Activated T-cell treated with anti-CD3 and anti-CD28 coated beads, Interleukin-2, amount 50 U/mL, for 48 hours (primary cell): ENCODE data around the gene SPSB1.

ENCODE experiments used
- DNase-seq, 2 experiments: peaks; one replicate each; pipeline ENCODE4 v3.0.0-alpha.2; 2020

The SPSB1 gene

GRCh38 chr1:9302745-9303524, 10.2 kb downstream of the SPSB1 start:
- no peak for DNase-seq

- DNase-seq = no peak
These were observed 11.2 kb downstream of the SPSB1 start for GRCh38 chr1:9303916-9304315.

- DNase-seq = no peak
These were observed 12.5 kb downstream of the SPSB1 start for GRCh38 chr1:9305216-9305615.

DNA sequence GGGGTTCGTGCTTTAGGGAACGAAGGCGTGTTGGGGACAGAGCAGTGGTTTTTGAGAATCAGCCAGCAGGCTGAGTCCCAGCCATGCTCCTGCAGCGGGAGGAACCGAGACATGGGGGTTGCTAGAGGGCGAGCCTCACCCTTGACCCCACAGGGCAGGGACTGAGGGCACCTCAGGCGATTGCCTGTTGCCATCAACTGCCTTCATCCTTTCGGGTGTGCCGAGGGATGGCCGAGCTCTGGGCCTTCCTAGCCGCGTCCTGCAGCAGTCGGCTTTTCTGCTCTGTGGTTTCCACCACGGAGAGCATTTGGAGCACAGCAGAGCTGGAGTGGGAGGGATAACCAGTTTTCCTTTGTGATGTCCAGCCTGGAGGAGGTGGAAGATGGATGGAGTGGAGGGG, 13.3 kb downstream of the SPSB1 start:
- DNase-seq = no peak

GRCh38 chr1:9307303-9307702, 14.6 kb downstream of the SPSB1 start:
- DNase-seq = no peak

DNA sequence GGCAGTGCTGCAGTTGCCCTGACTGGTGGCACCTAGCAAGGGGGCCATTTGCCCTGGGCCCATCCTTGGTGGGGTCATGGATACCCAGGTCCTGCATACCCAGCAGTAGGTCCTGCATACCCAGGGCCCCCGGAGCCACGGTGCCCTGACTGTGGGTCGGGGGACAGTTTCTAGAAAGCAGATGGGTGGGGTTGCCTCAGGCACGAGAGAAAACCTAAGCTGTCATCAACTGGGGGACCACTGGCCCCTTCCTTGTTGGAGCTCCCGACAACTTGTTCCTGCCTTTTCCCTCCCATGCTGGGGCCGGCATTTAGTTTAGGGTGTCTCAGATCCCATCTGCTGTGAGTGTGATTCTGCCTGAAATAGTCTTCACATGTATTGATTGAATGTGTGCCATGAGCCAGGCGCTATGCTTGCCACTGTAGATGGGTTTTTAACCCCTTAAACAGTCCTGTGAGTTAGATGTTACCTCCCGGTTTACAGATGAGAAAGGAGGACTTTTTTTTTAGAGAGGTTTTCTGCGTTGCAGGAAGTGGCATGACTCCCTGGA, 15.6 kb downstream of the SPSB1 start:
- no peak for DNase-seq

- DNase-seq = no peak
These were observed 16.4 kb downstream of the SPSB1 start for GRCh38 chr1:9309080-9309479.

- no peak for DNase-seq
These were observed 17.3 kb downstream of the SPSB1 start for GRCh38 chr1:9309991-9310390.

DNA sequence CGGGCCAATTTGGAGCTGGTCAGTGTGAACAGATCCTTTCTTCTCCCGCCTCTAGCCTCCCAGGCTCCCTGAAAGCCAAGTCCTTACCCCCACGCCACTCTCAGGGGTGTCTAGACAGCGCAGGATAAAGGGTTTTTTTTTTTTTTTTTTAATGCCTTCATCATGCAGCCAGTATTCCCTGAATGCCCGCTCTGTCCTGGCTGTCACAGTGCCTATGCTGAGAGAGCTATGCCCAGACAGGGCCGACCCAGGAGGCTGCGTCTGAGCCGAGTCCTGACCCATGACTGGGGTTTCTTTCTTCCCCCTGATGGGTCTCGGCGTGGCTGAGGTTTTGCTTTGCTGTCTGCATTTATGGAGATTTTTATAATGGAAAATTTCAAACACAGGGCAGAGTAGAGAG, 18.3 kb downstream of the SPSB1 start:
- no peak for DNase-seq

DNA sequence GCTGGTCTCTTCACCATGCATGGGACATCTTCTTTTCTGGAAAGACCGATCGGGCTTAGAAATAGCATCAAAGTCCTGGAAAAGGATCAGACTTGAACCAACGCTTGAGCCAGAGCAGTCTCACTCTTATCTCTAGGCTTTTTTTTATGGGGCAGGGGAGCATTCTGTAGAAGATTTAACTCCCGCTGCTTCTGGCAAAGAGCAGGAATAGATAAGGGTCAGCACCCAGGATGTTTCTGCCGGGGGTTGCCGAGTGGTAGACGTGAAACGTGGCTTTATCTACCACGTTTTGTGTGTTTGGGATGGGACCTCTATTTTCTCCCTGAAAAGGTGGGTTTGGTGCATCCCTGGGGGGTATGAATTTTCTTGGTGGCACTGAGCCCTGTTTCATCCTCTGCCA, 18.8 kb downstream of the SPSB1 start:
- no peak for DNase-seq

DNA sequence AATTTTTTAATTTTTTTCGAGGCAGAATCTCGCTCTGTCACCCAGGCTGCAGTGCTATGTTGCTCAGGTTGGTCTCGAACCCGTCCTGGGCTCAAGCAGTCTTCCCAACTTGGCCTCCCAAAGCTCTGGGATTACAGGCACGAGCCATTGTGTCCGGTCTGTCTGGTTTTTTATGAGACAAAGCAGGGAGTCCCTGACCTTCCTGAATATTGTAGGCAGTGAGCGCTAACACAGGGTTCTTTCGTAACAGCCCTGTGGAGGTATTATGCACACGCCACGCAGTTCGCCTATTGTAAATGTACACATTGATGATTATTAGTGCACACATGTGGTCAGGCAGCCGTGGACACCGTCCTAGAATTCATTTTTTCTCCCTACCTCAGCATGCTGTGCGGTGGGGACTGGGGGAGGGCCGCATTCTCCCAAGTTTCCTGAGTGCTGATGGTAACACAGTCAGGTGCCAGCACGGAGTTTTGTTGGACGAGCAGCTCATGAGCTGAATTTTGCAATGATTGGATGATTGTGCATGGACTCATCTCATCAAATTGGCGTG, 19.6 kb downstream of the SPSB1 start:
- DNase-seq = no peak

GRCh38 chr1:9313576-9313975, 20.9 kb downstream of the SPSB1 start:
- DNase-seq = no peak

GRCh38 chr1:9314111-9314510, 21.4 kb downstream of the SPSB1 start:
- no peak for DNase-seq

DNA sequence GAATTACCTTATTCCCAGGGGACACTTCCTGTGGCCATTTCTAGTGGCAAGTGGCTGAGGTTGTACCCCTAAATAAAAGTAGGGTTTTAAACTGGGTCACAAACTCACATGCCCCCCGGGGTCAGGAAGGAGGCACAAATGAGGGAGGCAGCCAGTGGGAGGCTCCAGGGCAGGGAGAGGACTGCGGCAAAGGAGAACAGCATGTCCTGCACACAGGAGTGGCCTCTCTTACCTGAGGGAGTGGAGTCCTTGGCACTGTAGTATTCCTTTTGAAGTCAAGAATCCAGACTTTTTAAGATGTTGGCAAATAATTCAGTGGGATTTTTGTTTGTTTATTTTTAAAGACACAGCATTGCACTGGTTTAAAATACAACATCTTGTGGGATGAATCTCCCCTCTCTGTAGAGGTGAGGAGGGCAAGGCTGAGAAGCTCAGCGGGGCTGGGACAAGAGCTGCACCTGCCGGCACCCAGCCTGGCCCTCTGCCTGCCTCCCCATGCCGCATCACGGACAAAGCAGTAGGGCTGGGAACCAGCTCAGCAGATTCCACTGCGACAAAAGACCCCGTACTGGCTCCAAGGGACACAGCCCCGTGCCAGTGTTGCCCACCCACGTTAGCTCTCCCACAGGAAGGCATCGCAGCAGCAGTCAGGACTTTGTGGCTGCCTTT, 22.2 kb downstream of the SPSB1 start:
- no peak for DNase-seq

GRCh38 chr1:9315411-9316079, 22.9 kb downstream of the SPSB1 start:
- DNase-seq = peak; percentile 85 to 87

- peak; percentile 75 to 76 for DNase-seq
These were observed 23.4 kb downstream of the SPSB1 start for GRCh38 chr1:9316080-9316444.

GRCh38 chr1:9316512-9316911, 23.8 kb downstream of the SPSB1 start:
- DNase-seq = no peak

- DNase-seq = no peak
These were observed 24.4 kb downstream of the SPSB1 start for GRCh38 chr1:9317072-9317471.

GRCh38 chr1:9317591-9318417, 25.1 kb downstream of the SPSB1 start:
- DNase-seq = peak in 1 of 2 experiments; percentile 36

DNA sequence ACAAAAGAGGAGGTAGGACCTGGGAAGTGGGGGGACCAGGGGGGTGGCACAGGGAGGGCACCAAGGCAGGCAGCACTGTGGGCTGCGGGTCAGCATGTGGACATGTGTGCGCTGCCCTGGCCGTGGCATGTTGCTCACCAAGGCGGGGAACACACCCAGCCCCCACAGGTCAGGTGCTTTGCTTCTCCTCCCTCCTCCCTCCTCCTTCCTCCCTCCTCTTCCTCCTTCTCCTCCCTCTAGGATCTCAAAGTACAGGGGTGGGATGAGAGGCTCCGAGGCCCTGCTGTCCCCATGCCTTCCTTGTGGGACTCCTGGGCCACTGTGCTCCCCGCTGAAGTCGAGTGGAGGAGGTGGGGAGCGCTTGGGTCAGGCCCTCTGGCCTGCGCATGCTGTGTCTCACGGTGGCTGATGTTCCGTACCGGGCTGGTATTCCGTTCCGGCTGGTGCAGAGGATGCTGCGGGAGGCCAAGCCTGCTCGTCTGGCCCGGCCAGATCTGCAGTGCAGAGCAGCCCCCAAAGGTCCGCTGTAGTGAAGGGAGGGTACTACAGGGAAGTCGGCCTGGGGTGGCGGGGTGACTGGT, 26.6 kb downstream of the SPSB1 start:
- no peak for DNase-seq

DNA sequence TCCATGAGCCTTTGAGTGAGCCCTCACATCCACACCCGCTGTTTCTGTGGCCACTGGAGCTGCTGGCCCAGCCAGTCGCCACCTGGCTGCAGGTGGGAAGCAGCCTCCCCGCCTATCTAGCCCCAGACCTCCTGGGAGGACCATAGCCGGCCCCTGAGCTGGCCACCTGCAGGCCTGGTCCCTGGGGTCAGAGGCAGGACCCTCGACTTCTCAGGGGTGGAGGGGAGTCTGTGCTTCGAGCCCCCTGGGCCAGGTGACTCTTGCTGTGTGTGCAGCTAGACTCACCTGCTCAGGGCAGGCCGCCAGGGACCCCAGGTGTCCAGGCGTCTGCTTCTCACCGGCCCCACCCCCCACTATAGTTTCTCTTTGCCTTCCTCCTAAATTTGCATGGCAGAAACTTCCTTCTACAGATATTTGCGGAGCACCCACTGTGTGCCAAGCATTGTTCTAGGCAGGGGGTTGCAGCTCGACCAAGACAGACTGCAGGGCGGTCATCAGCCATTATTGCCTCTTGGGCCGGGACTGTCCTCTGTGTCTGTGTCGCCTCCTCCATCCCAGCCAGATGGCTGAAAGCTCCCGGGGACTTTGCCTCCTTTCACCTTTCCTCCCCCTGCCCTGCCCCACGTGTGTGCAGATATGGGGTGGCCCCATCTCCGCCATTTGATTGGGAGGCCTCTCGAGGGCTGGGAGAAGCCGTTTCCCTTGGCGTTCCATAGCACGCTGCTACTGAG, 27.3 kb downstream of the SPSB1 start:
- no peak for DNase-seq
